Panc1 (cell line): Measurements from ENCODE around the gene SLC25A22. TPM values are rescaled to one million over a fixed set of nuclear protein-coding genes. Genes with fewer than 3 reads are reported as not detected.

Experiments used
- ATAC-seq: fragments of 200-7000 bp; cut with Tn5 transposase; 2 replicates; pipeline ENCODE4 v1.9.1; 2020; ENCODE audit warnings: mild to moderate bottlenecking, moderate library complexity
- BruUV-seq: library from RNA; stranded (reverse); fragments of 400-500 nt; replicated peaks from 2 replicates; lab custom pipeline; 2021; lab: Mats Ljungman, UMichigan
- CTCF ChIA-PET: fragments of 300-600 bp; sonication (Branson Sonifier 250); formaldehyde crosslinking; loops from one replicate; lab custom pipeline; 2022; ENCODE audit warnings: antibody characterized with exemption; lab: Charles Lee
- POLR2A ChIA-PET: fragments of 300-600 bp; sonication (Branson Sonifier 250); formaldehyde crosslinking; loops from one replicate; lab custom pipeline; 2022; ENCODE audit warnings: antibody characterized with exemption; lab: Charles Lee
- DNase-seq: peaks from one replicate; pipeline ENCODE4 v3.0.0-alpha.2; 2010; ENCODE audit warnings: low read depth, low spot score
- H3K27ac ChIP-seq: 2 replicates; pipeline ENCODE4 v1.5.1; 2011; ENCODE audit warnings: mild to moderate bottlenecking, low read length, inconsistent platforms
- H3K27me3 ChIP-seq: fragments of 200-500 bp; sonication (Bioruptor generic); 2 replicates; pipeline ENCODE4 v1.6.0; 2014; ENCODE audit warnings: low read length, inconsistent platforms; ENCODE audit not compliant: control insufficient read depth, insufficient read depth
- H3K36me3 ChIP-seq: fragments of 200-500 bp; sonication (Bioruptor generic); 2 replicates; pipeline ENCODE4 v1.5.1; 2014; ENCODE audit warnings: inconsistent platforms, mild to moderate bottlenecking, low read length, moderate library complexity; ENCODE audit not compliant: control insufficient read depth, insufficient read depth
- H3K4me1 ChIP-seq: 2 replicates; pipeline ENCODE4 v1.5.1; 2011; ENCODE audit warnings: inconsistent platforms, mild to moderate bottlenecking, low read length, moderate library complexity; ENCODE audit not compliant: control insufficient read depth, insufficient read depth
- H3K4me3 ChIP-seq, 2 experiments: 2 replicates each; pipeline ENCODE4 v1.5.1; 2011 to 2012; ENCODE audit warnings: low read depth in 2 of 2, low read length in 2 of 2, mild to moderate bottlenecking in 2 of 2, inconsistent platforms in 1 of 2, moderate library complexity in 1 of 2
- H3K9me3 ChIP-seq: fragments of 200-500 bp; sonication (Bioruptor generic); 2 replicates; pipeline ENCODE4 v1.5.1; 2014; ENCODE audit warnings: low read depth, mild to moderate bottlenecking, inconsistent platforms, low read length, moderate library complexity; ENCODE audit not compliant: control insufficient read depth, insufficient read depth
- POLR2AphosphoS5 ChIP-seq: IDR thresholded peaks from 2 replicates; pipeline ENCODE4 v1.6.1; 2012; ENCODE audit warnings: mild to moderate bottlenecking, low read depth, low read length, moderate library complexity
- SIN3A ChIP-seq: IDR thresholded peaks from 2 replicates; pipeline ENCODE4 v1.6.1; 2012; ENCODE audit warnings: low read depth, mild to moderate bottlenecking, low read length, moderate library complexity, borderline replicate concordance; ENCODE audit not compliant: insufficient read depth
- TCF7L2 ChIP-seq: IDR thresholded peaks from 2 replicates; pipeline ENCODE4 v1.6.1; 2011; ENCODE audit warnings: mild to moderate bottlenecking, low read depth, low read length, inconsistent platforms
- in situ Hi-C: cut with HindIII; loops from 2 replicates; pipeline ENCODE4 v1.10.0; 2016; ENCODE audit warnings: low sequenced_read_pairs, low pct_unique_long_range_greater_than_20kb
- intact Hi-C: fragments of 100-400 bp; cut with micrococcal nuclease; formaldehyde crosslinking; loops from one replicate; pipeline ENCODE4 v1.10.0; 2022; ENCODE audit not compliant: unreplicated experiment
- total RNA-seq: library from RNA; stranded (reverse); gene quantifications from one replicate; pipeline ENCODE4 v1.2.1, GENCODE V29; 2021; ENCODE audit not compliant: unreplicated experiment
- TF ChIP-seq, protein P1 (sequence below): fragments of 450-650 bp; IDR thresholded peaks from 2 replicates; pipeline ENCODE4 v1.5.1; 2017; ENCODE audit warnings: mild to moderate bottlenecking
- TF ChIP-seq, protein P2 (sequence below), 2 experiments: IDR thresholded peaks; 2 replicates each; pipeline ENCODE4 v1.6.1; 2011 to 2012; ENCODE audit warnings: low read depth in 2 of 2, control low read depth in 1 of 2, low read length in 1 of 2, mild to moderate bottlenecking in 1 of 2, moderate library complexity in 1 of 2; ENCODE audit not compliant: insufficient read depth in 1 of 2

The SLC25A22 gene
- total RNA-seq, 1 experiment from 2014 or later, result 119 TPM

GRCh38 chr11:832529-833113 is 34.5 kb upstream of the SLC25A22 start, which contains the start of gene CD151:
Gene CD151, plus strand, starts transcription at chr11:832952. Its CDS starts 3,118 bp downstream, at chr11:836070.
- ATAC-seq (peak; percentile 23), DNase-seq (no peak)
- Histone ChIP-seq H3K27me3 (no peaks in the 10 kb centered on the region), H3K4me3 (peak within 1 kb of the TSS; percentile 78 to 89), H3K4me1 (peaks cover 59% of the 10 kb centered on the region), H3K27ac (peak within 1 kb of the TSS; percentile 93), H3K36me3 (peaks cover 5% of the 10 kb centered on the region; the same call in 1 of the 2 replicates), H3K9me3 (no peaks in the 10 kb centered on the region)
- no TSS peak for BruUV-seq
- in situ Hi-C loops (no loop called here), intact Hi-C loops (no loop called here)
- TF ChIP-seq, protein P1, sequence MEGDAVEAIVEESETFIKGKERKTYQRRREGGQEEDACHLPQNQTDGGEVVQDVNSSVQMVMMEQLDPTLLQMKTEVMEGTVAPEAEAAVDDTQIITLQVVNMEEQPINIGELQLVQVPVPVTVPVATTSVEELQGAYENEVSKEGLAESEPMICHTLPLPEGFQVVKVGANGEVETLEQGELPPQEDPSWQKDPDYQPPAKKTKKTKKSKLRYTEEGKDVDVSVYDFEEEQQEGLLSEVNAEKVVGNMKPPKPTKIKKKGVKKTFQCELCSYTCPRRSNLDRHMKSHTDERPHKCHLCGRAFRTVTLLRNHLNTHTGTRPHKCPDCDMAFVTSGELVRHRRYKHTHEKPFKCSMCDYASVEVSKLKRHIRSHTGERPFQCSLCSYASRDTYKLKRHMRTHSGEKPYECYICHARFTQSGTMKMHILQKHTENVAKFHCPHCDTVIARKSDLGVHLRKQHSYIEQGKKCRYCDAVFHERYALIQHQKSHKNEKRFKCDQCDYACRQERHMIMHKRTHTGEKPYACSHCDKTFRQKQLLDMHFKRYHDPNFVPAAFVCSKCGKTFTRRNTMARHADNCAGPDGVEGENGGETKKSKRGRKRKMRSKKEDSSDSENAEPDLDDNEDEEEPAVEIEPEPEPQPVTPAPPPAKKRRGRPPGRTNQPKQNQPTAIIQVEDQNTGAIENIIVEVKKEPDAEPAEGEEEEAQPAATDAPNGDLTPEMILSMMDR, result no peak
- no peak for TF ChIP-seq TCF7L2
- TF ChIP-seq POLR2AphosphoS5, result peak; percentile 59; the same call in 1 of the 2 replicates
- TF ChIP-seq SIN3A, result peak; percentile 80; the same call in 1 of the 2 replicates
- POLR2A ChIA-PET, result no interaction called here
- CTCF ChIA-PET, result no interaction called here

DNA sequence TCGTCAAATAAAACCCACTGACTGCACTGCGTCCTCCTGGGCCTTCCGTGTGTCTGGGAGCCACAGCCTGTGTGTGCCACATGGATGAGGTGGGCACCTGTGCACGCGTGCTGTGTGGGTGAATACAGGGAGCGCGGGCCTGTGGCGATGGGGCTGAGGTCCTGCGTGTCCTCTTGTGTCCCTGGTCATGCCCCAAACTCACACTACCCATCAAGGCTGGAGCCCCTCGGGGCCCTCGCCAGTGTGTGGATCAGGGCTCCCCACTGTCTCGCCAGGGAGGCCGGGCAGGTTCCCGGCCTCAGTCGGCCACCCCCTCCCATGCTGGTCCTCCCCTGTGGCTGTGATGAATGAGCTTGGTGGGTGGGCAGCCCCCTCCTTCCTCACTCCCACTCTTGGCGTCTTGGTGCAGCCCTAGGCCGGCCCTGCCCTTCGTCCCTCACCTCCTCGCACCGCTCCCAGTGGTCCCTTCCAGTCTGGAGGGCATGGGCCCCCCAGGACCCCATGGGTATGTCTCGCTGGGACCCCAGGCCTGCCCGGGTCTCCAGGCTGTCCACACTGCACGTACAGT is 34.0 kb upstream of the SLC25A22 start:
- CTCF ChIA-PET, result interaction anchor here (0.6 kb wide), 1 partner anchor 326 kb away, joined by 14 read pairs; no protein-coding TSS in a partner anchor
- BruUV-seq, result no TSS peak
- in situ Hi-C loops, result no loop called here

More for the DNA sequence above, 34.0 kb upstream of the SLC25A22 start:
- peaks cover 5% of the 10 kb centered on the region; the same call in 1 of the 2 replicates for H3K36me3 ChIP-seq
- no peaks in the 10 kb centered on the region for H3K27me3 ChIP-seq
- peak overlapping the region; percentile 79 for H3K27ac ChIP-seq
- intact Hi-C loops, result no loop called here
- ATAC-seq (no peak), DNase-seq (no peak)
- no peaks in the 10 kb centered on the region for H3K9me3 ChIP-seq
- peaks cover 56% of the 10 kb centered on the region for H3K4me1 ChIP-seq
- POLR2A ChIA-PET, result interaction anchor here (1.5 to 2.5 kb wide), 2 partner anchors 13 to 16 kb away, joined by 4 to 8 read pairs; no protein-coding TSS in a partner anchor
- TF ChIP-seq TCF7L2 (no peak), POLR2AphosphoS5 (no peak), SIN3A (no peak)
- TF ChIP-seq, protein P1, result no peak
- TF ChIP-seq, protein P2, sequence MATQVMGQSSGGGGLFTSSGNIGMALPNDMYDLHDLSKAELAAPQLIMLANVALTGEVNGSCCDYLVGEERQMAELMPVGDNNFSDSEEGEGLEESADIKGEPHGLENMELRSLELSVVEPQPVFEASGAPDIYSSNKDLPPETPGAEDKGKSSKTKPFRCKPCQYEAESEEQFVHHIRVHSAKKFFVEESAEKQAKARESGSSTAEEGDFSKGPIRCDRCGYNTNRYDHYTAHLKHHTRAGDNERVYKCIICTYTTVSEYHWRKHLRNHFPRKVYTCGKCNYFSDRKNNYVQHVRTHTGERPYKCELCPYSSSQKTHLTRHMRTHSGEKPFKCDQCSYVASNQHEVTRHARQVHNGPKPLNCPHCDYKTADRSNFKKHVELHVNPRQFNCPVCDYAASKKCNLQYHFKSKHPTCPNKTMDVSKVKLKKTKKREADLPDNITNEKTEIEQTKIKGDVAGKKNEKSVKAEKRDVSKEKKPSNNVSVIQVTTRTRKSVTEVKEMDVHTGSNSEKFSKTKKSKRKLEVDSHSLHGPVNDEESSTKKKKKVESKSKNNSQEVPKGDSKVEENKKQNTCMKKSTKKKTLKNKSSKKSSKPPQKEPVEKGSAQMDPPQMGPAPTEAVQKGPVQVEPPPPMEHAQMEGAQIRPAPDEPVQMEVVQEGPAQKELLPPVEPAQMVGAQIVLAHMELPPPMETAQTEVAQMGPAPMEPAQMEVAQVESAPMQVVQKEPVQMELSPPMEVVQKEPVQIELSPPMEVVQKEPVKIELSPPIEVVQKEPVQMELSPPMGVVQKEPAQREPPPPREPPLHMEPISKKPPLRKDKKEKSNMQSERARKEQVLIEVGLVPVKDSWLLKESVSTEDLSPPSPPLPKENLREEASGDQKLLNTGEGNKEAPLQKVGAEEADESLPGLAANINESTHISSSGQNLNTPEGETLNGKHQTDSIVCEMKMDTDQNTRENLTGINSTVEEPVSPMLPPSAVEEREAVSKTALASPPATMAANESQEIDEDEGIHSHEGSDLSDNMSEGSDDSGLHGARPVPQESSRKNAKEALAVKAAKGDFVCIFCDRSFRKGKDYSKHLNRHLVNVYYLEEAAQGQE (IDR thresholded peaks at IDR 0.05; ENCODE audit: insufficient read depth in 1 of 2, low read depth in 2 of 2, low read length in 1 of 2), result no peak
- H3K4me3 ChIP-seq, result peak overlapping the region; percentile 78 to 82
